GM19324 (cell line): Measurements from ENCODE around the gene ZC3HAV1L.
"Not testable (repeated sequence)": the region's sequence is repeated elsewhere in the genome, so short reads cannot be mapped to it uniquely, and the experiment has no call there.

Experiments used
- ATAC-seq: cut with Tn5 transposase; IDR thresholded peaks from one replicate; pipeline ENCODE4 v1.9.1; 2021; ENCODE audit warnings: mild to moderate bottlenecking, moderate library complexity; ENCODE audit not compliant: unreplicated experiment, low FRiP score

ZC3HAV1L gene

DNA sequence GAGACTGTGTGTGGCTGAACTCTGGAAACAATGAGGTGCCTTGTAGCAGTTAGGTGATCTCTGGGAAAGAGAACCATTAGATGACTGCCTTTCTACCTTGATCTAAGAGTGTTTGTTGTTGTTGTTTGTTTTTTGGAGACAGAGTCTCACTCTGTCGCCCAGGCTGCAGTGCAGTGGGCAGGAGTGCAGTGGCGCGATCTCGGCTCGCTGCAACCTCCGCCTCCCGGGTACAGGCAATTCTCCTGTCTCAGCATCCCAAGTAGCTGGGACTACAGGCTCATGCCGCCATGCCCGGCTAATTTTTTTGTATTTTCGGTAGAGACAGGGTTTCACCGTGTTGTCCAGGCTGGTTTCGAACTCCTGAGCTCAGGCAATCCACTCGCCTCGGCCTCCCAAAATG is 18.8 kb upstream of the ZC3HAV1L start:
- not testable (repeated sequence) for ATAC-seq

DNA sequence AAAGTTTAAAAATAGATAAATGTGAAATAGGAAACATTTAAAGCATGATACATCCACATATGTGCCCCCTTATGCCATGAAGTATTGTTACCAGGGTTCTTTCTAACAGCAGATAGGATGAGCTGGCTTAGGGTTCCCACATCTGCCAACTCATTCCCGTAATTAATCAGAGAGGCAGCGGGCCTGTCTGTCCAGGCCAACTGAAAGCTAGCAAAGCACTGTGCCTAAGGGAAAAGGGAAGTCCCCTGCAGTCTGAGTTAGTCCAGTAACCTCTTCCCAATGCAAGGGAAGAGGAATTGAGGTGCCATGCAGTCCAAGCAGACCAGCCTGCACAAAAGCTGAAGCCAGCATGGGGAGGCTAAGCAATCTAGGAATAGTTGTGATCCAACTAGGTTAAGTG is 18.3 kb upstream of the ZC3HAV1L start:
- no peak for ATAC-seq

DNA sequence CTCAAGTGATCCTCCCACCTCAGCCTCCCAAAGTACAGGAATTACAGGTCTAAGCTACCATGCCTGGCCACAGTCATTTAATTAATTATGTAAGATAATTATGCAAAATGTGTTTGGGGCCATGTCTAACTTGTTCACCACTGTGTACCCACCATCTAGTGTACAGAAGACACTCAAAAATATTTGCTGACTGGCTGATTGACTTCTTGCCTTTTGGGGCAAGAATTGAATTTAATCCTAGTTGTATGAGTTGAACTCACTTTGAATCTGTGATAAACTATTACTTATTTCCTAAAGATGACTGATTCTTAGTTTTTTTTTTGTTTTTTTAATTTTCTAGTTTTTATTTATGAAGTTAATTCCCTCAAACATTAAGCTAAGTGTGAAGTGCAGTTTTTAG is 15.8 kb upstream of the ZC3HAV1L start:
- no peak for ATAC-seq

DNA sequence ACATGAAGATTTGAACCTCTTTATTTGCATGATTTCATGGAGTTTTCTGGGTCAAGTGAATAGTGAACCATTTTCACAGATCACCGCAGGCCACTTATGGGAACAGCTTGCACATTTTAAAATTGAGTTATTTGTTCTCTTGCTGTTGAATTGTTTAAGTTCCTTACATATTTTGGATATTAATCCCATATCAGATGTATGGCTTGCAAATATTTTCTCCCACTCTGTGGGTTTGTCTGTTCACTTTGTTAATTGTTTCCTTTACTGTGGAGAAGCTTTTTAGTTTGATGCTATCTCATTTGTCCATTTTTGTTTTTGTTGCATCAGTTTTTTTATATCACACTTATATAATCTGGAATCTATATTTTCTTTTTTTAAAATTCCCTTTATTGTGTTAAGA is 14.1 kb upstream of the ZC3HAV1L start:
- ATAC-seq, result no peak

DNA sequence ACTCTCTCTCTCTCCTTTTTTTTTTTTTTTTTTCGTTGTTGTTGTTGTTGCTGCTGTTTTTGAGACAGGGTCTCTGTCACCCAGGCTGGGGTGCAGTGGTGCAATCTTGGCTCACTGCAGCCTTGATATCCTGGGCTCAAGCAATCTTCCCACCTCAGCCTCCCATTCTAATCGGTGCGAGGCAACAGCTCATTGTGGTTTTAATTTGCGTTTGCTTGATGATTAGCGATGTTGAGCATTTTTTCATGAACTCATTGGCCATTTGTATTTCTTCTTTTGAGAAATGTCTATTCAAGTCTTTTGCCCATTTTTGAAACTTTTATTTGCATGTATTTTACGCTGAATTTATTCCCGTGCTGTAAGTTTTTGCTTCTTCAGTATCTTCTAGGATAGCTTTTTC is 13.3 kb upstream of the ZC3HAV1L start:
- no peak for ATAC-seq

DNA sequence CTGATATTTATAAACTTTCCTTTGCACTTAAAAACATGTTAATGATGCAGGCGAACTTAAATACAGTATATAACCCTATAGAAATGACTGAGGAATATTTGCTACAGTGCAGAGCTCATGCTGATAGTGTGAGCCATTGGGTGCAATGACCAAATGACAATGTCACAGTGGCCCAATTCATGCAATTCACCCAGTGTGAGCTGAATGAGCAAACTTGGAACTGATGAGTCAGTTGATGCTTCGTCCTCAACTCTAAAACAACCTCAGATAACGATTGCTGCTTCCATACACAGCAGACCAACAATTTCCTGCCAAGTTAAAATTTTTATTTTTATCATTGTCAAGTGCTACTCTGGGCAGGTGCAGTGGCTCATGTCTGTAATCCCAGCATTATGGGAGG is 12.1 kb upstream of the ZC3HAV1L start:
- ATAC-seq, result no peak

DNA sequence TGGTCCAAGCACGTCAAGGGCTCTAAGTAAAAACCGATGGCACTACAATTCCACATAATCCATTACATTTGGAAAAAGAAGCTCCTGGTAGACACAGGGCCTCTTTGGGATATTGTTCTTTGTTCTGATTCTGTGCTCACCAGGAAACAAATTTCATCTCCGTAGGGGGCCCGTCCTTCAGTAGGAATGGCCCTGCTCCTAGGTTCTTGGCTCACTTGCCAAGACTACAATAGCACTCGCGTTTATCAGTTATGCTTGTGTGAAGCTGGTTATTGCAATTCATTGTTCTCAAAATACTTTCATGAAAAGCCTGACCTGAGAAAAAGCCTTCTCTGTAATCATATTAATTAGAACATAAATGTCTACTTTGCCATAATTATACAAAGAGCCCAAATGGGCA is 10.3 kb upstream of the ZC3HAV1L start:
- ATAC-seq, result no peak

DNA sequence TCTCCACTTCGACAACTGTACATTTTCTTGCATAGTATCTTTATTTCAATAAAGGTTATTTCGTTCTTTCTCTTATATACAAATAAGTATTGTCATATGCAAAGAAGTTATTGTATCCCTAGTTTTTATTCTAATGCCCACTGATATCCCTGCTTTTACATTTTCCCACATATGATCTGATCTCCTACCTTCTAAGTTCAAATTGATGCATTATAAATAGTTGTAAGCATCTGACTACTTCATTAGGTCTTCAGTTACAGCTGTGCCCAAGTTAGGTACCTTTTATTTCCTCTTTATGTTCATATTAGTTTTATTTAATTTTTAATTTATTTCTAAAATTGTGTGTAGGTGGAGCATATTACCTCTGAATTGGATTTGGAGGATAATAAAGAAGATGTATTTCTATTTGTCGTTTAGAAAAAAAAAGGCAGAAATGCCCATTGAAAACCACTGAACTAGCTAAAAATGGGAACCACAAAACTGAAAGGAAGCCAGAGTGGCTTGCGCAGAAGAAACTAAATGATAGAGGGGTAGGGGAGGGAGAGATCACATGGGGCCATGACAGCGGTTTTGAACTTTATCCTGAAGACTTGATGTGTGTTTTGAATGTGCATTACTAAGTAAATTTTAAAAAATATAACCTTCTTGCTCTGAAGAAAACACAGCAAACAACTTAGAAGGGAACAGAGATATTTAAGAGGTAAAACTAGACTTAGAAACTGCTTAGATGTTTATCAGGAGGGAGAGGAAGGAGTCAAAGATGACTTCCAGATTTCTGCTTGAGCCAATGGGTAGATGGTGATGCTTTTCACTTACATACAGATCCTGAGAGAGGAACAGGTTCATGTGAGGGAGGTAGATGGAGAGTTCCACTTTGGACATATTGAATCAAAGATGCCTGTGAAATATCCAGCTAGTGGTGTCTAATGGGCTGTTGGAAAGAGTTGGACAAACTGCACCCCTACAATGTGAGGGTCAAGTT is 9.3 kb upstream of the ZC3HAV1L start:
- ATAC-seq, result no peak

DNA sequence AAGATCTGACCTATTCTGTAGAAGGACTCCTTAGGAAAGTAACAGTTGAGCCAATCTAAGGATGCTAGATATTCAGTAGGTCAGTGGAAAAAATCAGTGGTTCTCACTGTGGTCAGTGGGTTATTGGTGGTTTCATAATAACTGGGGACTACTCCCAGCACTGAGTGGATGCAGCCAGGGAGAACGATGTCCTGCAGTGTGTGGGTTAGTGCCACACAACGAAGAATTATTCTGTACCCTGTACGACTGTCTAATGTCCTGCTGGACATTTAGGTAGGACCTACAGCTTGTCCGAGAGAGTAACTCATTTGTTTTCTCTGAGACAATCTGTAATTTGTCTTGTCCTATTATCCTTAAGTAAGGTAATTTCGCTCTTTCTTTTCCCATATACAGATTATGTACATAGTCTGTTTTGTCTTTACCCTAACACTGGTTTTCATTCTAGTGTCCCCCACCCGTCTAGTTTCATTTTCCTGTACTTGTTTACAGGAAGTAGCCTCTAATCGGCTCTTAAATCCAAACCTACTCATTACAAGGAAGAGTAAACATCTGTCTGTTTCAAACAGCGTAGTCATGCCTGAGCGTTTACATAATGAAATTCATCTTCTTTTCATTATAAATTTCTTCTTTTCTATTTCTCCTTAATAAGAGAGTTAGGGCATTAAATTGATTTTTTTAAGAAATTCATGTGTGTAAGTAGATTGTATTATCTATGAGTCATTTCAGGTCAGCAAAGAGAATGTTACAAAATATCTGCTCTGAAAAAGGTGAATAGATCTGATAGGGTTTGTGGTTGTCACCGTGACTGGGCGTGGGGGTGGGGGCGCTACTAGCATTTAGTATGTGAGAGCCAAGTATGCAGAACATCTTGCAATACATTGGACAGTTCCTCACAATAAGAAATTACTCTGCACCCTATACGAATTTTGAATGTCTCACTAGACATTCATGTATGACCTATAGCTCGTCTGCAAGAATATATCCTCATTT is 8.3 kb upstream of the ZC3HAV1L start:
- no peak for ATAC-seq

DNA sequence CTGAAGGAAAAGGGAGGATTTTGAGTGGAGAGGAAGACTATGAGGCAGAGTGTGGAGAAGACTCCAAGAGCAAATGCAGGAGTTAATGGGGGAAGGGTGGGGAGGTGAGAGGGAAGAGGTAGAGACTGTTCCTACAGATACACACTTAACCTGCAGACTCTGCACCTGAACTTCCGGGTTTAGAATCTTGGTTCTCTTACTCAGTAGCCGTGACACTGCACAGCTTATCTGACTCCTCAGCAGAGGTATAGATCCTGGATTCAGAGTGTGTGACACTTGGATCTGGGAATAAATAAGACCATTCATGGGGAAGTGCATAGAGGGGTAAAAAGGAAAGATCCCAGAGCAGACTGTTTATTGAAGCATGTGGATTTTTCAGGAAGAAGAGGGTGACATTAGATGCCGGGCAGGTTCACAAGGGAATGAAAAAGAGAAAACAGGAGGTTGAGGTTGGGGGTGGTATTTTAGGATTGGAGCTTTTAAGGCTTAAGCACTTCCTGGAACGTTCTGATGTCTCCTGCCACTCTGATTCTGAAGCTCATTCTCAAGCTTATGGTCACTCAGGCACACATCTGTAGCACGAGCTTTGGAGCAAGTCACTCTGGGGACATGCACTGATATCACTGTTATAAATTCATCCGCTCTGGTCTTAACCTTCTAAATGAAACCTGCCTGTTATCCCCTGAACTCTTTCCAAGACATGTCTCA is 5.7 kb upstream of the ZC3HAV1L start:
- no peak for ATAC-seq

DNA sequence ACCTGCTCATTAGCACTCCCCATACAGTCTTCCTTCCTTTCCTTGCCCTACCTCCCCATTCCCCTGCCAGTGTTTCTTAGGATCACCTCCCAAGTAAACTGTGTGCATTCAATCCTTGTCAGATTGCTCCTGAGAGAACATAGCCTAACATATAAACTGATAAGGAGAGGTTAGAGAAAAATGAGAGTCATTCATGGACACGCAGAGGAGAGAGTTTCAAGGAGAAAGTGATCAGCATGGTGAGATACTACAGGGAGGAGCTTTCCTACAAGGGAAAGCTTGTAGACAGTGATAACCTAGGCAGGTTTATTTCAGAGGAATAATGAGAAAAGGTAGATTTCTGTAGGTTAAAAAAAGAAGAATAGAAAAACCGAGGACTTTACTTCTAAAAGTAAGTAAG is 2.8 kb upstream of the ZC3HAV1L start:
- ATAC-seq, result no peak

DNA sequence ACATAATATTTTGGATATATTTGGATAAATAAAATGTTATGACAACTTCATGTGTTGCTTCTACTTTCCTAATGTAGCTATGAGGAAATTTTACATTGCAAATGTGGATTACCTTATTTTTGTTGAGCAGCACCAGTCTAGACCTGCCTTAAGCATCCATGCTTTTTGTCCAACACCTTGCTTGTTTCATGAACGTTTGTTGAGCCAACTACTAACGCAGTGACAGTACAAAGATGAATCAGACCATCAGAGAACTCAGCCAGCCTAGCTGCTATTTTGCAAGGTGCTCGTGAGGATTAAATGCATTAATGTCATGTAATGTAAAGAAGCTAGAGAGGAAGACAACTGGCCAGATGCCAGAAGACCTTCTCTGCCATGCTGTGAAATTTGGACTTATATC is 1.1 kb upstream of the ZC3HAV1L start:
- no peak for ATAC-seq

DNA sequence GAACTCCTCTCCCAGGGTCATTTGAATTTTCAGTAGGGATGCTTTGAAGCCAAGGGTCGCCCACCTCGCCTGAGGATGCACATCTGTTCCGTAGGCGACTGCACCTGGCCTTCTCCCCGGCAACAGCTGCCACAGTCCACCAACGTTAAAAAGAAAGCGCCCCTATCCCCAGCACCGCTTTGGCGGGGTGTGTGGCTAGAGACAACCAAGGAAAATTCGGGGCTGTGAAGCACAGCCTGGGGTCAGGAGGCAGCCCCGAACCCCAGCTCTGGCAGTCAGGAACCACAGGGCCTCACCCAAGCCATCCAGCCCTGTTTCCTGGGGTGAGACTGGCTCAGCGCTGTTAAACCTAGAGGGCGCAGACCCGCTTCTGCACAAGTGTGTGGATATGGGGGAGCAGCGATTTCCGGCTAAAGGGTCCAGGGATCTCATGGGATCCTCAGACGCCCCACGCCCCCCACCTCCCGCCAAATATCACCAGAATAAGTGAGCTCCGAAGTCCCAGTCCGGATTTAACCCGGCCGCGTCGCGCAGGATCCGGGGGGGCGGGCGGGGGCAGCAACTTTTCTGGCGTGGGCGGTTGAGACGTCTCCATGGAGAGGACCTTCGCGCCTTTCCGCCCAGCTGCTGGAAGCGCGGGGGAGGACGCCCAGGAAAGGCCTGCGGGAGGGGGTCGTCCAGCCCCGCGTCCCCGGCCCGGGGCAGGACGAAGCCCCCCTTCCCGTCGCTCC is 822 bp downstream of the ZC3HAV1L start:
- peak; percentile 19 for ATAC-seq

DNA sequence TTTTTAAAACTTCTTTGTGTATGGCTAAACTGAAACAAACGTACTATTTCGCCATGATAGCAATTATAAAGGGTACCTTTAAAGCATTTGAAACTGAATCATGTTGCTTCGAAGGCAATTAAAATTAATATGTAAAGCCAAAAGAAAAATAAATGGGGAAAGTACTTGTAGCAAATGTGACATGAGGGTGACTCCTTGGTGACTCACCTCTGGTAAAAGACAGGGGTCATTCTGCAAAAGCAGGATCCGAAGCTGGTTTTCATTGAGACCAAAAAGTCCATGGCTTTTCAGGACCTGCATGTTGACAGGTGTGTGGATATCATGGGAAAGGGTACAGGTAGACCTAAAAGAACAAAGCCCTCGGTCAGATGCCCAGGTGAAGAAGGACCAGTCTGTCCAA is 1.5 kb downstream of the ZC3HAV1L start:
- ATAC-seq, result no peak

DNA sequence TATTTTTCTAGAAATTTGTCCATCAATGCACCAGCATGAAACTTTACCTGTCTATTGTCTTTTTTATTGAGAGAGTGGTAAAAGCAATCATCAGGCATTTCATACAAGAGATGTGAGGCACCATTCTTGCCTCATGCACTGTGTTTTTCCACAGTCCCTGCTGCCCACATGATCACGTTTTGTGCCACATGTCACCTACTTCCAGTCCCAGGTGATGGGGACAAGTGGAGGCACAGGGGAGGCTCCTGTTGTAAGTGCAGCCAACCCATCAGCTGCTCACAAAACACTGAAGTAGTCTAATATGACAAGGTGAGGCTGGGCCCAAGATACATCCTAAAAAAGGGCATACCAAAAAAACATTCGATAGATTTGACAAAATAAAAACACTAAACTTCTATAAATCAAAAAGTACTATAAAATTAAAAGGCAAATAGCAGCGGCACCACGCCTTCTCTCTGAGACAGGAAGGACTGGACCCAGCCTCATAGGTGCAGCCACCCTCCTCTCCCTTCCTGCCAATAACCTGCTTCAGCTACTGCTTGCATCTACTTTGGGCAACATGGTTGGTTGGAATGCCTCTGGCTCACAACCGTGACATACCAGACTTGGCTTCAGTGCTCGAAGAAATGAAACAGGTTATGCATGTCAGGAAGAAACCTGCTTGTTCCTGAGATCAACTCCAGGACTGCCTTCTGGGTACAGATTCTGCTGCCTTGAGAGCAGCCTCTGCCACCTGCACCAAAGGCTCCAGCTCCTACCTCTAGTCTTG is 2.3 kb downstream of the ZC3HAV1L start:
- ATAC-seq, result no peak

DNA sequence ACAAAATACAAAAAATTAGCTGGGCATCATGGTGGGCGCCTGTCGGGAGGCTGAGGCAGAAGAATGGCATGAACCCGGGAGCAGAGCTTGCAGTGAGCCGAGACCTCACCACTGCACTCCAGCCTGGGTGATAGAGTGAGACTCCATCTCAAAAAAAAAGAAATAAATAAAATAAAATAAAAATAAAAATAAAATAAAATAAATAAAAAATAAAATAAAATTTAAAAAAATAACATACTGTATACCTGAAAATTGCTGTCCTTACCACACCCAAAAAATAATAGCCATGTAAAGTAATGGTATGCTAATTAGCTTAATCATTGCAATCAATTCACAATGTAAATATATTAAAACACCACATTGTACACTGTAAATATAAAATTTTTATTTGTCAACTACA is 3.4 kb downstream of the ZC3HAV1L start:
- ATAC-seq, result no peak

DNA sequence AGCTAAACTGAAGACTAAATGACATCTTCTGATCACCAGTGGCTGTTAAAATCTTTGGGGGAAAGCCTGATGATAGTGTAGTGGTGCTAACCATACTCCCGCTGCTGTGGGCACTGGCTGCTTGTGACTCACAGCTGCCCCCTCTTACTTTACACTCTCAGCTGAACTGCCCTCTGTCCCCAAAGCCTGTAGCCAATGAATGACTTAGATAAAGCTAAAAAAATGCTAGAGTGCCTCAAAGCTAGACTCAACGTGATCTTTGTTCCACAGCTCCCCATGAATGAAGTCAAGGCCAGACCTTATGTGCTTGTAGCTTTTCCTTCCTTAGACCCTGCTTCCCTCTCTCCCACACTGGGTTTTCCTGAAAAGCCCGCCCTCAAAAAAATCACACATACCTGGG is 6.5 kb downstream of the ZC3HAV1L start:
- no peak for ATAC-seq

DNA sequence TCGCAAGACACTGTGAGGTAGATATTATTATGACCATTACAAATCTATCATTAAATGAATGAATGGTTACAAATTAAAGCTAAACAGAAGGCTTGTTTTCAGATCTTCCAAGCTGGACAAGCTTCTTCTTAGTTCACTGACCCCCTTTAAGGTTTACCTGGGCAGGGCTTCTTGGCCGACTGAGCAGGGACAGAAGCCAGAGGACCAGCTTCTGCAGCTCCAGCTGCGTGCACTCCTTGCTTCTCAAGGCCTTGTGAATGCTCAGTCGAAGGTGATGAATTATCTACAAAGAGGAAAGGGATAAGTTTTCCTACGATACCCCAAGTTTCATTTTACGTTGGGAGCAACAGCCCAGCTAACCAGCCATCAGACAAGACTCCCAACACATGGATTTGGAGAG is 9.3 kb downstream of the ZC3HAV1L start:
- no peak for ATAC-seq

DNA sequence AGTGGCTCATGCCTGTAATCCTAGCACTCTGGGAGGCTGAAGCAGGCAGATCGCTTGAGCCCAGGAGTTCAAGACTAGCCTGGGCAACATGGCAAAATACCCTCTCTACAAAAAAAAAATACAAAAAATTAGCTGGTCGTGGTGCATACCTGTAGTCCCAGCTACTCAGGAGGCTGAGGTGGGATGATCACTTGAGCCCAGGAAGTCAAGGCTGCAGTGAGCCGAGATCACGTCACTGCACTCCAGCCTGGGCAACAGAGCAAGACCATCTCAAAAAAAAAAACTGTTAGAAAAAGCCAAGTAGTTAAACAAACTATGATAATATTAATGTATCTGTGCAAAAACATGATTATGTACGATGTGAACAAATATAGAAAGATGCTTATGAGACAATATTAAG is 10.0 kb downstream of the ZC3HAV1L start:
- not testable (repeated sequence) for ATAC-seq
